HepG2 (cell line): Measurements from ENCODE around the gene OPRD1.

Source experiments
- IKZF4 ChIP-seq: sonication (generic); formaldehyde crosslinking; IDR thresholded peaks from 2 replicates; pipeline ENCODE4 v1.5.1; 2020; ENCODE audit warnings: borderline replicate concordance, mild to moderate bottlenecking, low read depth, missing genetic modification reagents; ENCODE audit errors: not compliant biosample characterization
- ZNF710 ChIP-seq: sonication (generic); formaldehyde crosslinking; IDR thresholded peaks from 2 replicates; pipeline ENCODE4 v1.5.0; 2020; ENCODE audit warnings: mild to moderate bottlenecking, missing genetic modification reagents, borderline replicate concordance

DNA sequence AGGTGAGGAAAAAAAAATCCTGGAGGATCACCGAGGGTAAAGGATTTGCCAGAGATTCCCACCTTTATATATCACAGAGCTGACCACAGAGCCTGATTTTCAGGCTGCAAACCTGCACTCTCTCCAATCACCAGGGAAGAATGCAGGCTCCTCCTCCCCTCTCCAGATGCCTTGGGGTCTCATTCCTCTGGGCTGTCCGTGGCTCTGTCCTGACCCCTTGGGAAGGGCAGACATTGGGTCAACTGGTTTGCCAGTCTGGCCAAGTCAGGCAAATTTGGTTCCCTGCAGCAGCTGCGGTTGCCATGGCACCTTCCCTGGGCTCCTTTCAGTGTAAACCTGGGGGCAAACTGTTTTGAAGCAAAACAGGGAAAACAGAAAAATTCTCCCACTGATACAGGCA, 11.6 kb upstream of the OPRD1 start:
- TF ChIP-seq ZNF710 (CRISPR knock-in tag): no peak
- TF ChIP-seq IKZF4: no peak
